Hindlimb muscle (tissue), 1 donor: ENCODE results near the gene SCN2A. TPM values are rescaled to one million over a fixed set of nuclear protein-coding genes. Genes with fewer than 3 reads are reported as not detected.

Experiments used
- DNase-seq: peaks from one replicate; pipeline ENCODE4 v3.0.0-alpha.2; 2013
- polyA plus RNA-seq: library from polyadenylated mRNA; unstranded; fragments of 120-200 nt; gene quantifications from one replicate; pipeline ENCODE4 v1.2.1, GENCODE V29; 2013; ENCODE audit not compliant: insufficient read length

SCN2A gene
- polyA plus RNA-seq = not detected

- DNase-seq = peak; percentile 4
Measured at GRCh38 chr2:165239230-165239629, at the start of gene SCN2A. TSS of gene SCN2A (plus strand) at chr2:165239414. CDS start at chr2:165295824, 56,410 bp downstream.

DNA sequence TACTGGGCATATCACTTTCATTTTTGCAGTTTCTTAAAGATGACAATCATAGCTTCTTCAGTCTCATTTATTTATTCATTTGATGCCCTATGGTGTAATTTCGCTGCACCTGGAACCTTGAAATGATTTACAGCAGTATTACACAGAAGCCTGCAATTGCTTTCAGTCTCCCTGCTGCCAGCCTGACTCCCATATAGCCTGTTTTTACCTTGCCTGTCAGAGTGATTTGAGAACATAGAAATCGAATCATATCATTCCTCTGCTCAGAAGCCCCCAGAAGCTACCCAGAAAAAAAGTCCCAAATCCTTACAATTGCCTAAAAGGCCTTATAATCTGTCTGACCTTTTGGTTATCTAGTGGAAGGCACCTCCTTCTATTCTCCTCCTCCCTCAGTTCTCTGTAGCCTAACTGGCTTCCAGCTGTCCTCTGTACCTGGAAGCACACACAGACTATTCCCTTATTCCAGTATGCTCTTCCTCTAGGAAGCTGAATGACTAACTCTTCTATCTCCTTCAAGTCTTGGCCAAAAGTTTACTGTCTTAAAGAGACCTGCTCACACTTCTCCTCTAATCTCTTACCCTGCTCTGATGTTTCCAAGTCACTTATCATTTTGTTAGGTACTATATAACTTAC lies 48.0 kb upstream of the SCN2A start:
- no peak for DNase-seq

GRCh38 chr2:165192729-165193128 lies 46.5 kb upstream of the SCN2A start:
- no peak for DNase-seq

GRCh38 chr2:165193178-165193777 lies 45.9 kb upstream of the SCN2A start:
- DNase-seq = no peak

DNA sequence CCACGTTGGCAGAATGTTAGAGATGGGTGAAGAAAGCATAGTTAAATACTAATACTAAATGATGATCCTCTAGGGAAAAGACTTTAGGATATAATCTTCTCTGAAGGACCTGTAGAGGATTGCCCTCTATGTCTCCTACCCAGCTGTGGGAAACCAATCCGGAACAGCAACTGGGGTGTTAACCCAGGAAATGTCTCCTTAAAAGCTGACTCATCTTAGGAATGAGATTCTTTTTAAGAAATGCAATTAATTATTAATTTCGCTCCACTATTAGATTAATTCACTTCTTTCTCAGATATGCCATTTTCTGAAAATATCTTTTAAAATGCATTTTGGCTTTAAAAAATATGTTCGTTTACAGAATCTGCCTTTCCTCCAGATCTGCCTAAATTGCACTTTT lies 42.8 kb upstream of the SCN2A start:
- no peak for DNase-seq

- DNase-seq = no peak
Measured at GRCh38 chr2:165197346-165197745, 41.9 kb upstream of the SCN2A start.

DNA sequence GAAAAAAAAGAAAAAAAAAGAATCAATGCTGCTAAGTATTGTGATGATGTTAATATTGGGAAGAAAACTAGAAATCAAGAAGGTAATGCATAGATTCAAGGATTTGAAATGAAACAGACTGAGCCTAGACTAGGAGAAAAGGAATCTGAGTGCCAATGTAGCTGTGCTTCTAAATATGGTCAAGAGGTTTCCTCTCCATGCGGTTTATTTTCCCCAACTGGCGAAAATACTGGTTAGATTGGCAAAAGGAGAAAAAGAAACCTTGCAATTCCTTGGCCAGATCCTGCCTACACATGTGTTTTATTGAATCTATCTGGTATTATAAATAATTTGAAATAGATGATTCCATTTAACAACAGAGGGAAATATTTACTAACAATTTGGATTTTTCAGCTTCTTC lies 41.0 kb upstream of the SCN2A start:
- no peak for DNase-seq

DNA sequence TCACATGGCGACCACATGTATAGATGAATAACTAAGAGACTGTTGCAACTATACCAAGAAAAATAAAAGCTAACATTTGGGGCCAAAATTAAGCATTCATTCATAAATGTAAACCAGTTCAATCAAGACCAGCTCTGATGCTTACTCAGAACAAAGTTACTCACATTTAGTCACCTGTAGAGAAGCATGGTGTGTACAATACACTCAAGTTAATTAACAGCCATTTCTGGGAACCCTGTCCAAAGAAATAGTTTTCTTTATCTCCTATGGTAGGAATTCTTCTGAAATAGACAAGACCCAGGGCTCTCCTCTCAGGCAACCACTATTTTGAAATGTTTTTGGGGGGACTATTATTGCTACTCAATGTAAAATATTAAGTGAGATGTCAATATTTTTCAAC lies 37.0 kb upstream of the SCN2A start:
- DNase-seq = no peak

GRCh38 chr2:165203689-165204559 lies 35.3 kb upstream of the SCN2A start, which contains the start of gene SCN3A:
TSS of gene SCN3A (minus strand) at chr2:165204050. CDS start at chr2:165176394, 27,656 bp downstream.
- DNase-seq = peak; percentile 35

DNA sequence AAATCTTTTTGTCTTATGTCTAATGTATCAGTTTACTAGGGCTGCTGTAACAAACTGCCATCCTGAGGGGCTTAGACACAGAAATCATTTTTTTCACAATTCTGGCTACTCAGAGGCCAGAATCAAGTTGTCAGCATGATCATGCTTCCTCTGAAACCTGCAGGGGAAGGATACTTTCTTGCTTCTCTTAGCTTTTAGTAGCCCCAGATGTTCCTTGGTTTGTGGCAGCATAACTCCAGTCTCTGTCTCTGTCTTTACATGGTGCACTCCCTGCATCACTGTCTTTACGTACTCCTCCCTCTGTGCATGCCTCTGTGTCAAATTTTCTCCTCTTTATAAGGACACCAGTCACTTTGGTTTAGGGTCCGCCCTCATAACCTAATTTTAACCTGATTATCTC lies 33.3 kb upstream of the SCN2A start:
- no peak for DNase-seq

GRCh38 chr2:165208094-165208493 lies 31.1 kb upstream of the SCN2A start:
- no peak for DNase-seq

DNA sequence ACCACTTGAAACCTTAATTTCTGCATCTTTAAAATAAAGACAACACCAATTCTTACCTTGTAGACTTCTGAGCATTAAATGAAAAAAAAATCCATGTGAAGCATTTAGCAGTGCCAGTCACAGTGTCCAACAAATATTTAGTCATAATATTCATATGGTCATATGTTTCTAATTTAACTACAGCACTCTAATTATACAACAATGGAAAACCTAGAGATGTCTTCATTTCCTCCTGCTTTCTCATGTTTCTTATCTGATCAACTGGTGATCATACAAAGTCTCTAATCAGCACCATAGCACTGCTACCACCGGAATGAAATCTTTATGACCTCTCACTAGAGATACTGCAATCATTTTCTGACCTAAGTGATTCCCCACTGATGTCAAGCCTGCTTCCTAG lies 25.1 kb upstream of the SCN2A start:
- DNase-seq = no peak

DNA sequence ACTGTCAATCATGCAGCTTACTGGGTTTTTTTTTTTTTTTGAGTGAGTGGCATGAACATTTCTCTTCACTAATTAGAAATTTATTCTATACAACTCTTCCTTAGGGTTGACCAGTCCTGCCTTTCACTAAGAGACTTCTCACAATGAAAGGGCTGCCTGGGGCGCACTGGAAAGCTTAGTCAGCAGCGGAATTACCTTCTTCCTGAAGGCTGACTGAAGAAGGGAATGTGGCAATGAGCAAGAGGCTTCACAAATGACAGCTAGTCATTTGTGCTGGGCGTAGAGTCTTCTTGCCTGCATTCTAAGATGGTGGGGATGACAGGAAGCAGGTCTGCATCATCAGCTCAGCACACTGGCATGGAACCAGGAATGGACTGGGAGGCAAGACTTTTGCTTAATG lies 19.7 kb upstream of the SCN2A start:
- DNase-seq = no peak

DNA sequence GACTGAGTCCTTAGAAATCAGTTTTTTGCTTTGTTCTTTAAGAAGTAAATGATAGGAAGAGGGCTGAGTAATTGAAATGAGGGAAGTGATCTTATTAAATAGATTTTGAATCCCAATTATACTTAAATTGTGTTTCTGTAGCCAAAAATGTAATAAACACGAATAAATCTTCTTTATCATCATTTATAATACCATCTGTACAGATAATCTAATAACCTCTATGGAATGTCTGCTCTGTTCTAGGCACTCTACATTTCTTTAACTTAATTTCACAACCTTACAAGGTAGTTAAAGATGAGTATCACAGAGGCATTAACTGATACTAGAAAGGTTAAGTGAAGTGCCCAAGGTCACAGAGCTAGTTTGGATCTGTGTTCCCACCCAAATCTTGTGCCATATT lies 14.3 kb upstream of the SCN2A start:
- no peak for DNase-seq

DNA sequence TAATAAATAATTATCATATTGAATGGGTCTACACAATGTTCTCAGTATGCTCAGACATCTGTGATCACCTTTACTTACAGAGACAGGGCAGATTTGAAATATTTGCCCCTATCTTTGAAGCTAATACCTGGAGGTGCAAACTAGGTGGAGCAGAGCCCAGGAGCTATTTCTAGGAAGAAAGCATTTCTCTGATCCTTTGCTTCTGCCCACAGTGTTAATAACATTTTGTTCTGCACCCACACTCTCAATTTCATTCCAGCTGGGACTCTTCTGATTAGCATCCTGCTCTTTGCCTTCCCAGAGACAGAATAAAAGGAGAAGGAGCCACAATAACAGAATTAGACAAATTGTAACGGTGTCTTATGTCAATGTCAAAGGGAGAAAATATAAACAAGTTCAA lies 11.6 kb upstream of the SCN2A start:
- DNase-seq = no peak

DNA sequence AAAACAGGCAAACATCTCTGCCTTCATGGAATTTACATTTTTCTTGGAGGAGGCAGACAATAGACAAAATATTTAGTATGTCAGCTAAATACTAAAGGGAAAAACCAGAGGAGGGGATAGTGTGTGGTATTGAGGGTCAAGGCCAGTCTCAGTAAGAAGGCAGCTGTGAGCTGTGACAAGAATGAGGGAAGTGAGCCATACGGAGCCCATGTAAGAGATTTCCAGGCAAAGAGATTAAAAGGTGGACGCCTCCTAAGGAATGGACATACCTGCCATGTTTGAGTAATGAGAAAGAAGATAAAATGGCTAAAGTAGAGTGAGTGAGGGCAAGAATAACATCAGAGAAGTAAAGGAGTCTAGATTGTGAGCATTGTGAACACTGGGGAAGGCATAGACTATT lies 2.2 kb upstream of the SCN2A start:
- no peak for DNase-seq

DNA sequence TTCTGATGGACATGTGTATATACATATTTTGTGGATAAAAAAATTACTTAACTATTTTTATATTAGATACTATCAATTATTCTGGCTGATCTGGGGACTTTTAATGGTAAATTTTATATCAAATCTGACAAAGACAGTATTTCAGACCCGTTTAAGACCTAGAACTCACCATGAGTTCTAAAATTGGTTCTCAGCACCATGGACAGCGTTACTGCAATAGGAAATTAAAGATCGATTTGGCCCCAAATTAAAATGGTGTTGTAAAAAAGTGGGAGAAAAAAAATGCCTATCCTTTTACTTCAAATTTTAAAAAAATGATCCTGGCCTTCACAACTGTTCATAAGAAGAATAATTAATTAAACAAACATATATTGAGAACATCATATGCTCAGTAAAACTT lies 919 bp upstream of the SCN2A start:
- DNase-seq = peak; percentile 24

GRCh38 chr2:165239856-165240515 lies 772 bp downstream of the SCN2A start:
- DNase-seq = no peak

DNA sequence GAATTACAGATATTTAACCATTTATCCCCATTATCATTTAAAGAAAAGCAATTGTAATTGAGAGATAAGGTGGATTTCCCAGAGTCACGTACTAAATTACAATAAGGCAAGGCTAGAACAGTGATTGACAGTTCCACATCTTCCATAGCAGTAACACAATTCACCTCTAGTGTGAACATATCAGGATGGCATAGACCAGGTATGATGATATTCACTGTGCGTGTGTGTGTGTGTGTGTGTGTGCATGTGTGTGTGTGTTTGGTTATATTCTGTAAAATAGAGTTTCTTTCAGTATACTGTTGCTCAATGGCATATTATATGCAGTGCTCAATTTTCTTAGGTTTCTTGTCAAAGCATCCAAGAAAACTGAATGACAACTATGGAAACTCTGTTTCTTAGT lies 1.7 kb downstream of the SCN2A start:
- DNase-seq = no peak

GRCh38 chr2:165245081-165245793 lies 6.0 kb downstream of the SCN2A start:
- DNase-seq = no peak

GRCh38 chr2:165248238-165248637 lies 9.0 kb downstream of the SCN2A start:
- DNase-seq = no peak

- no peak for DNase-seq
Measured at GRCh38 chr2:165251366-165251765, 12.2 kb downstream of the SCN2A start.
